Adrenal gland (tissue), 12 donors: ENCODE results near the gene BCL11B. TPM values are rescaled to one million over a fixed set of nuclear protein-coding genes. Genes with fewer than 3 reads are reported as not detected.
A peak's percentile ranks its signal among the peaks of the same experiment; 100 is the strongest.

Experiments used
- DNase-seq, 7 donors: peaks; one replicate each; pipeline ENCODE4 v3.0.0-alpha.2; 2019 to 2020
- H3K27ac ChIP-seq, 5 donors: fragments of 200-600 bp; sonication (generic) in 4 of 5; 1 replicate in 3 of 5; 2 replicates in 2 of 5; pipeline versions ENCODE4 v1.5.1 to v1.8.0; 2016 to 2020; ENCODE audit warnings: mild to moderate bottlenecking in 1 of 5
- H3K27me3 ChIP-seq: fragments of 200-600 bp; 2 replicates; pipeline ENCODE4 v1.8.0; 2021
- H3K36me3 ChIP-seq, 2 donors: fragments of 200-600 bp; replicated peaks in 1 of 2; 1 replicate in 1 of 2; 2 replicates in 1 of 2; pipeline versions ENCODE4 v1.5.1 to v1.8.0; 2018 to 2022
- H3K4me1 ChIP-seq, 2 donors: fragments of 200-600 bp; replicated peaks in 1 of 2; 1 replicate in 1 of 2; 2 replicates in 1 of 2; pipeline versions ENCODE4 v1.5.1 to v1.8.0; 2018 to 2021
- H3K4me3 ChIP-seq, 4 donors: fragments of 200-600 bp; sonication (generic) in 3 of 4; one replicate each; pipeline ENCODE4 v1.5.1; 2016 to 2018
- H3K9me3 ChIP-seq, 3 donors: fragments of 200-600 bp; sonication (generic) in 1 of 3; replicated peaks in 1 of 3; 1 replicate in 2 of 3; 2 replicates in 1 of 3; pipeline versions ENCODE4 v1.5.1 to v1.8.0; 2016 to 2021
- CTCF ChIP-seq, 6 experiments: fragments of 450-650 bp in 4 of 6; fragments of 200-600 bp in 2 of 6; sonication (generic) in 1 of 6; IDR thresholded peaks; 1 replicate in 5 of 6; 2 replicates in 1 of 6; pipeline versions ENCODE4 v1.5.1 to v1.8.0; 2016 to 2021; ENCODE audit warnings: antibody characterized with exemption in 6 of 6, mild to moderate bottlenecking in 2 of 6, moderate library complexity in 1 of 6
- POLR2A ChIP-seq, 2 donors: fragments of 450-650 bp; IDR thresholded peaks; one replicate each; pipeline ENCODE4 v1.6.1; 2017; ENCODE audit warnings: antibody characterized with exemption in 2 of 2, mild to moderate bottlenecking in 2 of 2, moderate library complexity in 1 of 2
- WGBS, 4 donors: extraction: QIAGEN DNeasy Blood & Tissue Kit in 2 of 4; methylation state at CpG; one replicate each; pipeline versions ENCODE4 v1.1.5 to v1.1.7; 2013 to 2017; 5-methylcytosine and 5-hydroxymethylcytosine counted together
- intact Hi-C, 2 donors: fragments of 100-400 bp; cut with DNase I; formaldehyde crosslinking; loops; one replicate each; pipeline versions ENCODE4 v1.14.1 to v1.15.0; 2022 to 2023
- polyA plus RNA-seq, 3 donors: library from polyadenylated mRNA; stranded (reverse); fragments of 200-250 nt in 2 of 3; fragments of 350-450 nt in 1 of 3; fragmentation: Illumina TruSeq in 1 of 3; extraction: RNeasy Lipid Tissue Mini Kit (QIAGEN cat#74804) in 1 of 3; gene quantifications; one replicate each; pipeline ENCODE4 v1.2.3, GENCODE V29; 2013 to 2014
- total RNA-seq, 9 donors: library from RNA; depleted of rRNA in 4 of 9; stranded (reverse); fragments of >200 nt in 4 of 9; fragments of 120-200 nt in 1 of 9; fragmentation: NEBNext Ultra II Directional in 1 of 9; extraction: Animal tissue kit (Norgen Biotek cat#: 25700) in 1 of 9; gene quantifications; one replicate each; pipeline versions ENCODE4 v1.1.0 to v1.2.4, GENCODE V29; 2013 to 2023
- donor health status: healthy with polysubstance abuse.
- donor health status: Bipolar disorder and iron deficiency.
- donor health status: DM: yes; HTN: yes; CAD: no.
- donor health status: DM: no; HTN: no; CAD: no.
- donor health status: DM: no; HTN: no; CAD: no.
- donor health status: DM: yes; HTN: yes; CAD: no.

BCL11B gene
- total and polyA plus RNA-seq, 12 donors: 0.24 to 3.2 (median 0.54) TPM

- 70 to 91% (median 85%) methylated on average over 4 to 8 of the region's 8 CpGs for WGBS, 4 donors
- no peak overlapping the region for H3K4me3 ChIP-seq
- no peaks in the 10 kb centered on the region for H3K27me3 ChIP-seq
- no peak overlapping the region for H3K27ac ChIP-seq
- intact Hi-C loops: no loop called here
- no peaks in the 10 kb centered on the region for H3K36me3 ChIP-seq
- no peaks in the 10 kb centered on the region for H3K9me3 ChIP-seq
- no peak for DNase-seq
- no peaks in the 10 kb centered on the region for H3K4me1 ChIP-seq
- no peak for TF ChIP-seq POLR2A (IDR thresholded peaks at IDR 0.05)
- TF ChIP-seq CTCF (IDR thresholded peaks at IDR 0.05): no peak
Measured at GRCh38 chr14:99202516-99202915, 69.5 kb downstream of the BCL11B start.

- Histone ChIP-seq H3K4me3 (no peak overlapping the region), H3K36me3 (no peaks in the 10 kb centered on the region), H3K27me3 (no peaks in the 10 kb centered on the region), H3K9me3 (no peaks in the 10 kb centered on the region), H3K27ac (no peak overlapping the region), H3K4me1 (no peaks in the 10 kb centered on the region)
- 82 to 88% (median 85%) methylated on average over 10 of the region's 10 CpGs for WGBS, 4 donors
- DNase-seq: no peak
- intact Hi-C loops: no loop called here
- TF ChIP-seq POLR2A (IDR thresholded peaks at IDR 0.05) (no peak), CTCF (IDR thresholded peaks at IDR 0.05) (no peak)
Measured at GRCh38 chr14:99201351-99202073, 70.5 kb downstream of the BCL11B start.

GRCh38 chr14:99200654-99201005 lies 71.4 kb downstream of the BCL11B start:
- no peak overlapping the region for H3K27ac ChIP-seq
- no peak for DNase-seq
- intact Hi-C loops: no loop called here
- no peaks in the 10 kb centered on the region for H3K9me3 ChIP-seq
- no peaks in the 10 kb centered on the region for H3K36me3 ChIP-seq
- TF ChIP-seq CTCF (IDR thresholded peaks at IDR 0.05): no peak
- no peak for TF ChIP-seq POLR2A (IDR thresholded peaks at IDR 0.05)
- H3K4me1 ChIP-seq: no peaks in the 10 kb centered on the region
- no peaks in the 10 kb centered on the region for H3K27me3 ChIP-seq
- 68 to 100% (median 83%) methylated on average over 2 to 7 of the region's 7 CpGs for WGBS, 4 donors
- no peak overlapping the region for H3K4me3 ChIP-seq

- peak in 1 of 6 experiments; percentile 12 for TF ChIP-seq CTCF (IDR thresholded peaks at IDR 0.05)
- no peak for TF ChIP-seq POLR2A (IDR thresholded peaks at IDR 0.05)
- no peak for DNase-seq
- H3K4me3 ChIP-seq: no peak overlapping the region
- H3K27ac ChIP-seq: no peak overlapping the region
- no peaks in the 10 kb centered on the region for H3K36me3 ChIP-seq
- intact Hi-C loops: no loop called here
- no peaks in the 10 kb centered on the region for H3K9me3 ChIP-seq
- no peaks in the 10 kb centered on the region for H3K4me1 ChIP-seq
- H3K27me3 ChIP-seq: no peaks in the 10 kb centered on the region
- WGBS, 4 donors: 64 to 79% (median 73%) methylated on average over 11 to 16 of the region's 16 CpGs
Measured at GRCh38 chr14:99199846-99200653, 71.9 kb downstream of the BCL11B start.
